Lung (tissue), 12 donors: ENCODE measurements around the gene NKX2-2. TPM values are rescaled to one million over a fixed set of nuclear protein-coding genes. Genes with fewer than 3 reads are reported as not detected.

Source experiments
- ATAC-seq: fragments of 200-7000 bp; cut with Tn5 transposase; one replicate; pipeline ENCODE4 v1.9.1; 2020; ENCODE audit warnings: moderate number of reproducible peaks; ENCODE audit not compliant: insufficient read depth, low FRiP score
- DNase-seq, 3 donors: peaks; one replicate each; pipeline ENCODE4 v3.0.0-alpha.2; 2013 to 2017
- H3K27ac ChIP-seq, 2 donors: one replicate each; pipeline ENCODE4 v1.5.1; 2013; ENCODE audit warnings: mild to moderate bottlenecking in 2 of 2, moderate library complexity in 2 of 2, control low read depth in 1 of 2, inconsistent platforms in 1 of 2, low read depth in 1 of 2, low read length in 1 of 2
- H3K27me3 ChIP-seq, 3 donors: one replicate each; pipeline ENCODE4 v1.5.1; 2013; ENCODE audit warnings: low read length in 2 of 3; ENCODE audit not compliant: control insufficient read depth in 3 of 3, insufficient read depth in 3 of 3
- H3K36me3 ChIP-seq, 4 donors: one replicate each; pipeline ENCODE4 v1.5.1; 2013; ENCODE audit warnings: low read length in 4 of 4, mild to moderate bottlenecking in 1 of 4, moderate library complexity in 1 of 4; ENCODE audit not compliant: control insufficient read depth in 4 of 4, insufficient read depth in 4 of 4
- H3K4me1 ChIP-seq, 5 donors: one replicate each; pipeline ENCODE4 v1.5.1; 2013; ENCODE audit warnings: low read length in 5 of 5, mild to moderate bottlenecking in 2 of 5, moderate library complexity in 1 of 5; ENCODE audit not compliant: control insufficient read depth in 5 of 5, insufficient read depth in 5 of 5
- H3K4me3 ChIP-seq: one replicate; pipeline ENCODE4 v1.5.1; 2013; ENCODE audit warnings: mild to moderate bottlenecking, control low read depth, moderate library complexity
- H3K9ac ChIP-seq, 2 donors: one replicate each; pipeline ENCODE4 v1.5.1; 2013; ENCODE audit warnings: low read length in 2 of 2, control low read depth in 1 of 2; ENCODE audit not compliant: insufficient read depth in 1 of 2
- H3K9me3 ChIP-seq, 4 donors: one replicate each; pipeline ENCODE4 v1.5.1; 2013; ENCODE audit warnings: low read length in 3 of 4, mild to moderate bottlenecking in 1 of 4, moderate library complexity in 1 of 4; ENCODE audit not compliant: control insufficient read depth in 4 of 4, insufficient read depth in 3 of 4
- WGBS, 2 donors: extraction: QIAGEN DNeasy Blood & Tissue Kit; methylation state at CpG; one replicate each; pipeline ENCODE4 v1.1.7; 2013; 5-methylcytosine and 5-hydroxymethylcytosine counted together
- polyA plus RNA-seq, 2 donors: library from polyadenylated mRNA; stranded (reverse); fragments of 200-250 nt; gene quantifications; one replicate each; pipeline ENCODE4 v1.2.1, GENCODE V29; 2013
- total RNA-seq, 2 donors: library from RNA; depleted of rRNA in 1 of 2; stranded (reverse); fragments of >200 nt in 1 of 2; gene quantifications; one replicate each; pipeline ENCODE4 v1.2.1, GENCODE V29; 2014 to 2021
- TF ChIP-seq, protein P1 (sequence below): IDR thresholded peaks from 2 replicates; pipeline ENCODE4 v1.5.1; 2012; ENCODE audit warnings: mild to moderate bottlenecking; ENCODE audit errors: control extremely low read depth, extremely low read depth
- donor health status: control.
- donor health status: control.
- donor health status: Bipolar disorder and iron deficiency.
- donor health status: healthy.
- donor health status: DM: yes; HTN: yes; CAD: no.

Gene NKX2-2
- total and polyA plus RNA-seq, 4 donors: not detected

DNA sequence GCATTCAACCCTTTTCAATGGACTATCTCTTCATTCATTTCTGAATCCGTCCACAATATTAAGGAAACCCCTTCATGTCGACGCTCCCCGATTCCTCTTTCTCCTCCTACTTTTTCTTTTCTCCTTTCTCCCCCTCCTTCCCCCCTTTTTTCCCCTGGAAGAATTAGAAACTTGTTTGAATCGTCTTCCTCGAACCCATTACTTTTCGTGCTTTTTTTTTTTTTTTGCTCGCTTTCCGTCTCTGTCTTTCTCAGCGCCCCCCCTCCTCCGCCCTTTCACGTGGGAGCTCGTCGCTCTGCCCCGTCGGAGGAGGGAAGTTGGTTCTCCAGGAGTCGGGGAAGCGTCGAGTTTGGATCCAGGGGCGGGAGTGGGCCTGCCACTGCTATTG lies 2.3 kb upstream of the NKX2-2 start:
- Histone ChIP-seq H3K9ac (no peak overlapping the region), H3K4me3 (no peak overlapping the region), H3K27me3 (peaks cover 29 to 93% (median 89%) of the 10 kb centered on the region in 3 donors), H3K27ac (no peak overlapping the region), H3K9me3 (peaks cover 0 to 6% (median 0%) of the 10 kb centered on the region in 4 donors), H3K4me1 (peaks cover 0 to 23% (median 4%) of the 10 kb centered on the region in 5 donors), H3K36me3 (no peaks in the 10 kb centered on the region)
- TF ChIP-seq, protein P1, sequence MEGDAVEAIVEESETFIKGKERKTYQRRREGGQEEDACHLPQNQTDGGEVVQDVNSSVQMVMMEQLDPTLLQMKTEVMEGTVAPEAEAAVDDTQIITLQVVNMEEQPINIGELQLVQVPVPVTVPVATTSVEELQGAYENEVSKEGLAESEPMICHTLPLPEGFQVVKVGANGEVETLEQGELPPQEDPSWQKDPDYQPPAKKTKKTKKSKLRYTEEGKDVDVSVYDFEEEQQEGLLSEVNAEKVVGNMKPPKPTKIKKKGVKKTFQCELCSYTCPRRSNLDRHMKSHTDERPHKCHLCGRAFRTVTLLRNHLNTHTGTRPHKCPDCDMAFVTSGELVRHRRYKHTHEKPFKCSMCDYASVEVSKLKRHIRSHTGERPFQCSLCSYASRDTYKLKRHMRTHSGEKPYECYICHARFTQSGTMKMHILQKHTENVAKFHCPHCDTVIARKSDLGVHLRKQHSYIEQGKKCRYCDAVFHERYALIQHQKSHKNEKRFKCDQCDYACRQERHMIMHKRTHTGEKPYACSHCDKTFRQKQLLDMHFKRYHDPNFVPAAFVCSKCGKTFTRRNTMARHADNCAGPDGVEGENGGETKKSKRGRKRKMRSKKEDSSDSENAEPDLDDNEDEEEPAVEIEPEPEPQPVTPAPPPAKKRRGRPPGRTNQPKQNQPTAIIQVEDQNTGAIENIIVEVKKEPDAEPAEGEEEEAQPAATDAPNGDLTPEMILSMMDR: no peak
- ATAC-seq (no peak), DNase-seq (no peak)
- 7 to 9% methylated on average over 20 of the region's 20 CpGs for WGBS, 2 donors

DNA sequence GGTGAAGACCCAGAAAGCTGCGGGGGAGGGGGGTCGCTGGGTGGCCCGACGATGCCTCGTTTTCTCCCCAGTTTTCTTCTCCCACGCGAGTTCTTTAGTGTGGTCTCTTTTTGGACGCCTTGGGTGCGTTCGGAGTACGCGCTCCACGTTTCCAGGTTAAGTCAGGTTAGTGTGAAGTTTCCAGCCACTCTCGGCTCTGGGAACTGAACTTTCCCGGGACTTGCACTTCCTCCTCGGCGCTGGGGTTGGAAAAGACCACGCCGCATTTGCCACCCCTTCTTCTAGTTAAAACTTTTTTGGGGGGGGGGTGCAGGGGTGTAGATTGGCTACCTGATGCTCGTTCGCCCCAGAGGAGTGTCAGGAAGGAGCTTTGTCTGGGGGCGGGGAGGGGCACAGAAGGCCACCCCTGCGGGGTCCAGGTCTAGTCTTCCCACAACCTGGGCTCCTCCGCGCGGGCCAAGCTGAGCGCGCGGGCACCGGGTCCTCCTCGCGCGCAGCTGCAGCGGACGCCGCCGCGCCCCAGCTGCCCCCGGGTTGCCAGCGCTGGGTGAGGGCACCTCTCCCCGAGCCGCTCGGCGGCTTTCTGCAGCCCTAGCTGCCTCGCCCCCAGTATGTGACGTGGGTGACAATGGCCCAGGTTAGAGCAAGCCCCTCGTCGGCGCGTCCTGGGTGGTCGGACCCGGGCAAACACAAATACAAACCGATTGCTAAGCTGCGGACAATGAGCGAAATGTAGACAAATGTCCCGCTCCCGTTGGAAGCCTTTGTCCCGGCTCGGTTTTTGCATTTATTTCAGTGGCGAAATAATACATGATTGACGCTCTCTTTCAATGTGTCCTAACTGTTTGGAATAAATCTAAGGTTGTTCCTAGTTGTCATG lies 1.7 kb upstream of the NKX2-2 start:
- Histone ChIP-seq H3K4me1 (peaks cover 0 to 22% (median 4%) of the 10 kb centered on the region in 5 donors), H3K36me3 (no peaks in the 10 kb centered on the region), H3K4me3 (no peak overlapping the region), H3K27me3 (peaks cover 25 to 88% (median 85%) of the 10 kb centered on the region in 3 donors), H3K9me3 (peaks cover 0 to 6% (median 0%) of the 10 kb centered on the region in 4 donors), H3K9ac (no peak overlapping the region), H3K27ac (no peak overlapping the region)
- no peak for DNase-seq
- TF ChIP-seq, protein P1: no peak
- no peak for ATAC-seq
- WGBS, 2 donors: 4 to 6% methylated on average over 57 to 61 of the region's 61 CpGs

DNA sequence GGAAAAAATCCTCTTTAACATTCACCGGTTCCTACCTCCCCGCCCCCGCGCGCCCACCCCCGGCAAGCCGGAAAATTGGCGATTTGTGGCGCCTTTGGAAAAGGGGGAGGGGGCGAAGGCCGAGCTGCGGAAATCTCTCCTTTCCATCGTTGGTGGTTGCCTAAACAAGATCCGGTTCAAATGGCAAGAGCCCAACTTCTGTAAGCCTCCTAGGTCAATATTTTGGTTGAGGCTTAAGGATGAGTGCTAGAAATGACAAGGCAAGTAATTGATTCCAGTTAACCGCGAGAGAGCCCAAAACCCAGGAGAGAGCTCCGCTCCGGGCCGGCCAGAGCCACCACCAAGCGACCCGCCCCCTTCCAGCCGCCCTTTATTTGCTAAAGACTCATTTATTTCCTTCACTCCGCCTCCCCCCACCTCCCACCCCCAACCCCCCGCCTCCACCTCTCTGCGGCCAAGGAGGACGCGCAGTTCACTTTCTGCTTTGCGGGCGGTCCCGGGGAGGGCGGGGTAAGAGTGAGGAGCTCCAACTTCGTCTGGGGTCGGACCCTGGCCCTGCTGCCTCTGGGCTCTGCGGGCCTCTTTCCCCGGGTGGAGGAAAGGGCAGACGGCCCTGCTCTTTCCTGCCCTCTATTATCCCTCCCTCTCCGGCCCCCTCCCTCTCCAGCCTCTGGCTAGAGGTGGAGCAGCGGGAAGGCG lies 838 bp upstream of the NKX2-2 start:
- Histone ChIP-seq H3K36me3 (no peaks in the 10 kb centered on the region), H3K27ac (no peak overlapping the region), H3K9ac (no peak overlapping the region), H3K4me1 (peaks cover 0 to 26% (median 9%) of the 10 kb centered on the region in 5 donors), H3K4me3 (no peak overlapping the region), H3K9me3 (peaks cover 0 to 6% (median 0%) of the 10 kb centered on the region in 4 donors), H3K27me3 (peaks cover 24 to 88% (median 84%) of the 10 kb centered on the region in 3 donors)
- ATAC-seq (no peak), DNase-seq (no peak)
- 6% methylated on average over 32 to 39 of the region's 39 CpGs for WGBS, 2 donors
- TF ChIP-seq, protein P1: no peak
